K562 (cell line): ENCODE data around the gene ADGRG1. TPM values are rescaled to one million over a fixed set of nuclear protein-coding genes. Genes with fewer than 3 reads are reported as not detected.

Experiments
- ARHGAP35 ChIP-seq: fragments of 450-650 bp; IDR thresholded peaks from 2 replicates; pipeline ENCODE4 v1.6.1; 2018; ENCODE audit not compliant: partially characterized antibody
- BDP1 ChIP-seq: IDR thresholded peaks from 3 replicates; pipeline ENCODE4 v1.6.1; 2011; ENCODE audit not compliant: insufficient read length, insufficient read depth
- CHD7 ChIP-seq: fragments of 200-600 bp; sonication (generic); IDR thresholded peaks from one replicate; pipeline ENCODE4 v1.6.1; 2012; ENCODE audit warnings: mild to moderate bottlenecking, low read depth, low read length, inconsistent platforms
- ILK ChIP-seq: fragments of 450-650 bp; IDR thresholded peaks from 2 replicates; pipeline ENCODE4 v1.6.1; 2016; ENCODE audit warnings: missing genetic modification characterization, low read depth, mild to moderate bottlenecking, missing compliant biosample characterization, moderate library complexity, borderline replicate concordance
- ZNF511 ChIP-seq: sonication (generic); formaldehyde crosslinking; IDR thresholded peaks from 2 replicates; pipeline ENCODE4 v1.8.0; 2022; ENCODE audit warnings: mild to moderate bottlenecking, missing genetic modification reagents
- polyA plus RNA-seq, 8 experiments: library from polyadenylated mRNA; depleted of rRNA in 4 of 8; stranded (reverse) in 5 of 8; unstranded in 3 of 8; fragments of >200 nt; fragmentation: Nextera tagmentation in 2 of 8; fragmentation: Illumina TruSeq in 1 of 8; extraction: Ambion mirVana in 2 of 8; extraction: Trizol in 1 of 8; gene quantifications; 2 replicates each; pipeline versions ENCODE4 v1.2.1 to v1.2.3, GENCODE V29; 2011 to 2014; ENCODE audit warnings: inconsistent platforms in 1 of 8, missing spikeins in 1 of 8
- total RNA-seq, 7 experiments: library from RNA; depleted of rRNA in 6 of 7; stranded (reverse); fragments of >200 nt in 6 of 7; fragmentation: Illumina TruSeq in 2 of 7; extraction: Trizol in 2 of 7; gene quantifications; 2 replicates each; pipeline versions ENCODE4 v1.2.1 to v1.2.3, GENCODE V29; 2011 to 2021; ENCODE audit warnings: low replicate concordance in 1 of 7
- TF ChIP-seq, protein P1 (sequence below): sonication (generic); formaldehyde crosslinking; IDR thresholded peaks from 2 replicates; pipeline ENCODE4 v1.8.1; 2023; ENCODE audit warnings: missing genetic modification reagents, mild to moderate bottlenecking, borderline replicate concordance
- TF ChIP-seq, protein P2 (sequence below): fragments of 450-650 bp; formaldehyde crosslinking; IDR thresholded peaks from 2 replicates; pipeline ENCODE4 v1.4.0; 2020; ENCODE audit warnings: mild to moderate bottlenecking, mixed read lengths

ADGRG1 gene
- total and polyA plus RNA-seq, 9 of the 15 experiments (the other 6 are each of a cell fraction or from before 2014, with no cell fraction given) = 0.04 to 0.31 (median 0.16) TPM; not detected in 6

GRCh38 chr16:57689762-57690558 is 61.5 kb downstream of the ADGRG1 start (continued):
- TF ChIP-seq BDP1 = no peak
- TF ChIP-seq, protein P1, sequence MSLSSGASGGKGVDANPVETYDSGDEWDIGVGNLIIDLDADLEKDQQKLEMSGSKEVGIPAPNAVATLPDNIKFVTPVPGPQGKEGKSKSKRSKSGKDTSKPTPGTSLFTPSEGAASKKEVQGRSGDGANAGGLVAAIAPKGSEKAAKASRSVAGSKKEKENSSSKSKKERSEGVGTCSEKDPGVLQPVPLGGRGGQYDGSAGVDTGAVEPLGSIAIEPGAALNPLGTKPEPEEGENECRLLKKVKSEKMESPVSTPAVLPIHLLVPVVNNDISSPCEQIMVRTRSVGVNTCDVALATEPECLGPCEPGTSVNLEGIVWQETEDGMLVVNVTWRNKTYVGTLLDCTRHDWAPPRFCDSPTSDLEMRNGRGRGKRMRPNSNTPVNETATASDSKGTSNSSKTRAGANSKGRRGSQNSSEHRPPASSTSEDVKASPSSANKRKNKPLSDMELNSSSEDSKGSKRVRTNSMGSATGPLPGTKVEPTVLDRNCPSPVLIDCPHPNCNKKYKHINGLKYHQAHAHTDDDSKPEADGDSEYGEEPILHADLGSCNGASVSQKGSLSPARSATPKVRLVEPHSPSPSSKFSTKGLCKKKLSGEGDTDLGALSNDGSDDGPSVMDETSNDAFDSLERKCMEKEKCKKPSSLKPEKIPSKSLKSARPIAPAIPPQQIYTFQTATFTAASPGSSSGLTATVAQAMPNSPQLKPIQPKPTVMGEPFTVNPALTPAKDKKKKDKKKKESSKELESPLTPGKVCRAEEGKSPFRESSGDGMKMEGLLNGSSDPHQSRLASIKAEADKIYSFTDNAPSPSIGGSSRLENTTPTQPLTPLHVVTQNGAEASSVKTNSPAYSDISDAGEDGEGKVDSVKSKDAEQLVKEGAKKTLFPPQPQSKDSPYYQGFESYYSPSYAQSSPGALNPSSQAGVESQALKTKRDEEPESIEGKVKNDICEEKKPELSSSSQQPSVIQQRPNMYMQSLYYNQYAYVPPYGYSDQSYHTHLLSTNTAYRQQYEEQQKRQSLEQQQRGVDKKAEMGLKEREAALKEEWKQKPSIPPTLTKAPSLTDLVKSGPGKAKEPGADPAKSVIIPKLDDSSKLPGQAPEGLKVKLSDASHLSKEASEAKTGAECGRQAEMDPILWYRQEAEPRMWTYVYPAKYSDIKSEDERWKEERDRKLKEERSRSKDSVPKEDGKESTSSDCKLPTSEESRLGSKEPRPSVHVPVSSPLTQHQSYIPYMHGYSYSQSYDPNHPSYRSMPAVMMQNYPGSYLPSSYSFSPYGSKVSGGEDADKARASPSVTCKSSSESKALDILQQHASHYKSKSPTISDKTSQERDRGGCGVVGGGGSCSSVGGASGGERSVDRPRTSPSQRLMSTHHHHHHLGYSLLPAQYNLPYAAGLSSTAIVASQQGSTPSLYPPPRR (CRISPR knock-in tag) = peak; percentile 96
- TF ChIP-seq, protein P2, sequence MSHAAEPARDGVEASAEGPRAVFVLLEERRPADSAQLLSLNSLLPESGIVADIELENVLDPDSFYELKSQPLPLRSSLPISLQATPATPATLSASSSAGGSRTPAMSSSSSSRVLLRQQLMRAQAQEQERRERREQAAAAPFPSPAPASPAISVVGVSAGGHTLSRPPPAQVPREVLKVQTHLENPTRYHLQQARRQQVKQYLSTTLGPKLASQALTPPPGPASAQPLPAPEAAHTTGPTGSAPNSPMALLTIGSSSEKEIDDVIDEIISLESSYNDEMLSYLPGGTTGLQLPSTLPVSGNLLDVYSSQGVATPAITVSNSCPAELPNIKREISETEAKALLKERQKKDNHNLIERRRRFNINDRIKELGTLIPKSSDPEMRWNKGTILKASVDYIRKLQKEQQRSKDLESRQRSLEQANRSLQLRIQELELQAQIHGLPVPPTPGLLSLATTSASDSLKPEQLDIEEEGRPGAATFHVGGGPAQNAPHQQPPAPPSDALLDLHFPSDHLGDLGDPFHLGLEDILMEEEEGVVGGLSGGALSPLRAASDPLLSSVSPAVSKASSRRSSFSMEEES (CRISPR knock-in tag) = no peak
- TF ChIP-seq ILK (tag) = no peak
- TF ChIP-seq ARHGAP35 = no peak
- TF ChIP-seq ZNF511 (CRISPR knock-in tag) = no peak
- TF ChIP-seq CHD7 = no peak
